K562 (cell line): ENCODE data around the gene GRIK2.

Experiments used
- CCAR2 ChIP-seq: fragments of 200-400 bp; formaldehyde crosslinking; IDR thresholded peaks from 2 replicates; pipeline ENCODE4 v1.6.1; 2017; ENCODE audit warnings: mild to moderate bottlenecking, low read depth, low read length
- CREB3 ChIP-seq: fragments of 450-650 bp; conservative IDR thresholded peaks from 2 replicates; pipeline ENCODE4 v1.6.1; 2016; ENCODE audit warnings: missing genetic modification characterization, low read depth, mild to moderate bottlenecking, missing compliant biosample characterization, moderate library complexity
- CTCF ChIP-seq, 3 experiments: IDR thresholded peaks in 2 of 3; conservative IDR thresholded peaks in 1 of 3; 2 replicates each; pipeline ENCODE4 v1.5.1; 2011 to 2012; ENCODE audit warnings: low read length in 3 of 3, mild to moderate bottlenecking in 3 of 3, control low read depth in 2 of 3, improper control_type of control experiment in 1 of 3, inconsistent platforms in 1 of 3, low read depth in 1 of 3, mixed read lengths in 1 of 3, moderate library complexity in 1 of 3; ENCODE audit not compliant: insufficient read depth in 2 of 3
- HCFC1 ChIP-seq: IDR thresholded peaks from 2 replicates; pipeline ENCODE4 v1.6.1; 2012; ENCODE audit warnings: low read depth, low read length, improper control_type of control experiment
- HNRNPL ChIP-seq: fragments of 200-400 bp; formaldehyde crosslinking; IDR thresholded peaks from 2 replicates; pipeline ENCODE4 v1.6.1; 2017; ENCODE audit warnings: low read depth, mild to moderate bottlenecking, low read length
- KAT7 ChIP-seq: sonication (generic); formaldehyde crosslinking; IDR thresholded peaks from 2 replicates; pipeline ENCODE4 v1.8.0; 2022; ENCODE audit warnings: missing genetic modification reagents, mild to moderate bottlenecking, borderline replicate concordance
- KLF16 ChIP-seq: IDR thresholded peaks from 2 replicates; pipeline ENCODE4 v1.6.1; 2016; ENCODE audit warnings: antibody characterized with exemption
- MAFG ChIP-seq: fragments of 450-650 bp; conservative IDR thresholded peaks from 2 replicates; pipeline ENCODE4 v1.6.1; 2016; ENCODE audit warnings: missing genetic modification characterization, missing compliant biosample characterization
- MED1 ChIP-seq: sonication (generic); formaldehyde crosslinking; IDR thresholded peaks from 2 replicates; pipeline ENCODE4 v1.8.1; 2023; ENCODE audit warnings: missing genetic modification reagents, borderline replicate concordance
- NBN ChIP-seq: fragments of 450-650 bp; IDR thresholded peaks from 2 replicates; pipeline ENCODE4 v1.6.1; 2016; ENCODE audit warnings: low read depth, mild to moderate bottlenecking
- POLR2AphosphoS5 ChIP-seq: IDR thresholded peaks from 2 replicates; pipeline ENCODE4 v1.6.1; 2011; ENCODE audit warnings: mild to moderate bottlenecking, low read depth, low read length, moderate library complexity; ENCODE audit not compliant: control insufficient read depth, insufficient read depth
- SNRNP70 ChIP-seq: fragments of 200-400 bp; formaldehyde crosslinking; optimal IDR thresholded peaks from 2 replicates; pipeline ENCODE3; 2017; ENCODE audit warnings: low read depth, low read length
- USF2 ChIP-seq: sonication (generic); formaldehyde crosslinking; IDR thresholded peaks from 2 replicates; pipeline ENCODE4 v1.5.0; 2020; ENCODE audit warnings: missing genetic modification reagents

- TF ChIP-seq CTCF (IDR thresholded peaks at IDR 0.05 in 2 of 3, conservative IDR thresholded peaks at IDR 0.05 in 1 of 3; ENCODE audit: insufficient read depth in 2 of 3, low read depth in 1 of 3, low read length in 3 of 3) (no peak), SNRNP70 (no peak), USF2 (CRISPR knock-in tag) (no peak), HNRNPL (no peak), MED1 (no peak), KLF16 (no peak), MAFG (tag) (no peak), NBN (no peak), KAT7 (CRISPR knock-in tag) (no peak), HCFC1 (no peak), CREB3 (tag) (no peak), CCAR2 (no peak), POLR2AphosphoS5 (no peak)
Measured at GRCh38 chr6:101956961-101957360, 563.5 kb downstream of the GRIK2 start.
